CD4-positive, alpha-beta T cell treated with Interferon alpha-2 for 1 hour (primary cell): Measurements from ENCODE around the gene SYPL1.

Experiments used
- DNase-seq, 2 donors: peaks; one replicate each; pipeline ENCODE4 v3.0.0-alpha.2; 2020 to 2022

Gene SYPL1

GRCh38 chr7:106049139-106049752 lies 62.9 kb downstream of the SYPL1 start:
- DNase-seq = peak in 1 of 2 donors; percentile 40

GRCh38 chr7:106048706-106049020 lies 63.4 kb downstream of the SYPL1 start:
- DNase-seq = no peak

GRCh38 chr7:106047818-106048705 lies 64.0 kb downstream of the SYPL1 start:
- no peak for DNase-seq

GRCh38 chr7:106047184-106047583 lies 64.9 kb downstream of the SYPL1 start:
- DNase-seq = no peak

GRCh38 chr7:106045586-106045985 lies 66.5 kb downstream of the SYPL1 start:
- DNase-seq = no peak

- no peak for DNase-seq
Observed at GRCh38 chr7:106045139-106045538, 67.0 kb downstream of the SYPL1 start.

GRCh38 chr7:106042196-106042611 lies 69.9 kb downstream of the SYPL1 start:
- DNase-seq = no peak

- DNase-seq = peak; percentile 16 to 42
Observed at GRCh38 chr7:106041140-106041717, 70.9 kb downstream of the SYPL1 start.
